Upper lobe of left lung (tissue), 4 donors: ENCODE results near the gene LRRC8B.

Experiments used
- POLR2AphosphoS5 ChIP-seq, 2 donors: sonication (generic); formaldehyde crosslinking; IDR thresholded peaks; one replicate each; pipeline ENCODE4 v1.5.1; 2017; ENCODE audit warnings: antibody characterized with exemption in 2 of 2
- TF ChIP-seq, protein P1 (sequence below), 6 experiments: fragments of 450-650 bp in 4 of 6; fragments of 200-600 bp in 2 of 6; sonication (generic) in 2 of 6; IDR thresholded peaks; one replicate each; pipeline ENCODE4 v1.5.1; 2016 to 2019; ENCODE audit warnings: antibody characterized with exemption in 6 of 6

DNA sequence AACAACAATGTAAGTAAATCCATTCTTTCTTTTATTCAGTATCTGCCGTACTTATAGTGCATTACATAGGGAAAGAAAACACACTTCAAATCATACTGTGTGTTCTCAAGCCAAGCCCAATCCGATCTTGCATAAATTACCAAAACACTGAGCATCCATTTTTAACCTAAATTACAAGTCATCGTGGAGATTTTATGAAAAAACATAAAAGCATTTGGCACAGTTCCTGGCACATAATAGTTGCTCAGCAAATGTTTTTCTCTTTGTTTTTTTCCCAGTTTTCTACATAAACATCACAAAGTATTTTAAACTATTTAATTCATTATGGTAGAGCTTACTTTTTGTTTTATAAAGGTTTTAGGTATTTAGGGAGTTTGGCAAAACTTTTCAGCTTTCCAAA is 60.2 kb downstream of the LRRC8B start:
- no peak for TF ChIP-seq POLR2AphosphoS5 (IDR thresholded peaks at IDR 0.05)
- TF ChIP-seq, protein P1, sequence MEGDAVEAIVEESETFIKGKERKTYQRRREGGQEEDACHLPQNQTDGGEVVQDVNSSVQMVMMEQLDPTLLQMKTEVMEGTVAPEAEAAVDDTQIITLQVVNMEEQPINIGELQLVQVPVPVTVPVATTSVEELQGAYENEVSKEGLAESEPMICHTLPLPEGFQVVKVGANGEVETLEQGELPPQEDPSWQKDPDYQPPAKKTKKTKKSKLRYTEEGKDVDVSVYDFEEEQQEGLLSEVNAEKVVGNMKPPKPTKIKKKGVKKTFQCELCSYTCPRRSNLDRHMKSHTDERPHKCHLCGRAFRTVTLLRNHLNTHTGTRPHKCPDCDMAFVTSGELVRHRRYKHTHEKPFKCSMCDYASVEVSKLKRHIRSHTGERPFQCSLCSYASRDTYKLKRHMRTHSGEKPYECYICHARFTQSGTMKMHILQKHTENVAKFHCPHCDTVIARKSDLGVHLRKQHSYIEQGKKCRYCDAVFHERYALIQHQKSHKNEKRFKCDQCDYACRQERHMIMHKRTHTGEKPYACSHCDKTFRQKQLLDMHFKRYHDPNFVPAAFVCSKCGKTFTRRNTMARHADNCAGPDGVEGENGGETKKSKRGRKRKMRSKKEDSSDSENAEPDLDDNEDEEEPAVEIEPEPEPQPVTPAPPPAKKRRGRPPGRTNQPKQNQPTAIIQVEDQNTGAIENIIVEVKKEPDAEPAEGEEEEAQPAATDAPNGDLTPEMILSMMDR (IDR thresholded peaks at IDR 0.05), result no peak
